ENCODE results near the gene SFXN1.

Gene SFXN1

GRCh38 chr5:175555168-175555785 is 76.9 kb downstream of the SFXN1 start:
- H3K4me1 Mint-ChIP-seq (ENCODE audit: low read depth): peaks cover 4% of the 10 kb centered on the region
- H3K4me3 Mint-ChIP-seq: no peak overlapping the region
- H3K9me3 Mint-ChIP-seq (ENCODE audit: low read depth): no peaks in the 10 kb centered on the region
- H3K27me3 Mint-ChIP-seq: peaks cover 2% of the 10 kb centered on the region
- H3K36me3 Mint-ChIP-seq: no peaks in the 10 kb centered on the region
- H3K27ac Mint-ChIP-seq: no peak overlapping the region

- Mint-ChIP-seq H3K9me3 (ENCODE audit: low read depth) (no peaks in the 10 kb centered on the region), H3K27me3 (peaks cover 2% of the 10 kb centered on the region), H3K4me1 (ENCODE audit: low read depth) (peaks cover 4% of the 10 kb centered on the region), H3K36me3 (no peaks in the 10 kb centered on the region), H3K27ac (no peak overlapping the region), H3K4me3 (no peak overlapping the region)
Measured at GRCh38 chr5:175556794-175557193, 78.4 kb downstream of the SFXN1 start.

- H3K9me3 Mint-ChIP-seq (ENCODE audit: low read depth): no peaks in the 10 kb centered on the region
- H3K27me3 Mint-ChIP-seq: no peaks in the 10 kb centered on the region
- no peak overlapping the region for H3K27ac Mint-ChIP-seq
- peaks cover 4% of the 10 kb centered on the region for H3K4me1 Mint-ChIP-seq (ENCODE audit: low read depth)
- no peaks in the 10 kb centered on the region for H3K36me3 Mint-ChIP-seq
- no peak overlapping the region for H3K4me3 Mint-ChIP-seq
Measured at GRCh38 chr5:175557778-175558177, 79.4 kb downstream of the SFXN1 start.

- no peak overlapping the region for H3K27ac Mint-ChIP-seq
- no peaks in the 10 kb centered on the region for H3K27me3 Mint-ChIP-seq
- H3K4me1 Mint-ChIP-seq (ENCODE audit: low read depth): peaks cover 4% of the 10 kb centered on the region
- H3K36me3 Mint-ChIP-seq: no peaks in the 10 kb centered on the region
- H3K4me3 Mint-ChIP-seq: no peak overlapping the region
- no peaks in the 10 kb centered on the region for H3K9me3 Mint-ChIP-seq (ENCODE audit: low read depth)
Measured at GRCh38 chr5:175558801-175559480, 80.6 kb downstream of the SFXN1 start.

- Mint-ChIP-seq H3K36me3 (no peaks in the 10 kb centered on the region), H3K4me3 (no peak overlapping the region), H3K9me3 (ENCODE audit: low read depth) (no peaks in the 10 kb centered on the region), H3K27ac (peak overlapping the region; percentile 41), H3K27me3 (no peaks in the 10 kb centered on the region), H3K4me1 (ENCODE audit: low read depth) (peaks cover 6% of the 10 kb centered on the region)
Measured at GRCh38 chr5:175560011-175560410, 81.7 kb downstream of the SFXN1 start.

GRCh38 chr5:175561085-175561484 is 82.7 kb downstream of the SFXN1 start:
- no peaks in the 10 kb centered on the region for H3K27me3 Mint-ChIP-seq
- H3K36me3 Mint-ChIP-seq: no peaks in the 10 kb centered on the region
- H3K4me3 Mint-ChIP-seq: no peak overlapping the region
- peaks cover 6% of the 10 kb centered on the region for H3K4me1 Mint-ChIP-seq (ENCODE audit: low read depth)
- no peaks in the 10 kb centered on the region for H3K9me3 Mint-ChIP-seq (ENCODE audit: low read depth)
- no peak overlapping the region for H3K27ac Mint-ChIP-seq

GRCh38 chr5:175564716-175565115 is 86.4 kb downstream of the SFXN1 start:
- H3K36me3 Mint-ChIP-seq: no peaks in the 10 kb centered on the region
- no peaks in the 10 kb centered on the region for H3K9me3 Mint-ChIP-seq (ENCODE audit: low read depth)
- no peak overlapping the region for H3K4me3 Mint-ChIP-seq
- H3K27ac Mint-ChIP-seq: no peak overlapping the region
- H3K4me1 Mint-ChIP-seq (ENCODE audit: low read depth): peaks cover 14% of the 10 kb centered on the region
- no peaks in the 10 kb centered on the region for H3K27me3 Mint-ChIP-seq

GRCh38 chr5:175566697-175567096 is 88.3 kb downstream of the SFXN1 start:
- H3K27me3 Mint-ChIP-seq: no peaks in the 10 kb centered on the region
- H3K4me3 Mint-ChIP-seq: no peak overlapping the region
- H3K36me3 Mint-ChIP-seq: no peaks in the 10 kb centered on the region
- peaks cover 13% of the 10 kb centered on the region for H3K4me1 Mint-ChIP-seq (ENCODE audit: low read depth)
- peak overlapping the region; percentile 70 for H3K27ac Mint-ChIP-seq
- no peaks in the 10 kb centered on the region for H3K9me3 Mint-ChIP-seq (ENCODE audit: low read depth)

- Mint-ChIP-seq H3K36me3 (no peaks in the 10 kb centered on the region), H3K27me3 (no peaks in the 10 kb centered on the region), H3K4me3 (no peak overlapping the region), H3K4me1 (ENCODE audit: low read depth) (peaks cover 14% of the 10 kb centered on the region), H3K27ac (no peak overlapping the region), H3K9me3 (ENCODE audit: low read depth) (no peaks in the 10 kb centered on the region)
Measured at GRCh38 chr5:175567954-175568353, 89.6 kb downstream of the SFXN1 start.

- Mint-ChIP-seq H3K27me3 (peaks cover 3% of the 10 kb centered on the region), H3K9me3 (ENCODE audit: low read depth) (no peaks in the 10 kb centered on the region), H3K27ac (no peak overlapping the region), H3K4me3 (no peak overlapping the region), H3K4me1 (ENCODE audit: low read depth) (peaks cover 22% of the 10 kb centered on the region), H3K36me3 (no peaks in the 10 kb centered on the region)
Measured at GRCh38 chr5:175569701-175570100, 91.3 kb downstream of the SFXN1 start.

GRCh38 chr5:175572886-175573285 is 94.5 kb downstream of the SFXN1 start:
- Mint-ChIP-seq H3K27me3 (peaks cover 4% of the 10 kb centered on the region), H3K4me1 (ENCODE audit: low read depth) (peaks cover 14% of the 10 kb centered on the region), H3K27ac (no peak overlapping the region), H3K9me3 (ENCODE audit: low read depth) (no peaks in the 10 kb centered on the region), H3K36me3 (no peaks in the 10 kb centered on the region), H3K4me3 (no peak overlapping the region)

GRCh38 chr5:175573493-175574269 is 95.3 kb downstream of the SFXN1 start:
- Mint-ChIP-seq H3K27me3 (peaks cover 4% of the 10 kb centered on the region), H3K4me3 (no peak overlapping the region)

GRCh38 chr5:175575301-175575700 is 96.9 kb downstream of the SFXN1 start:
- no peaks in the 10 kb centered on the region for H3K9me3 Mint-ChIP-seq (ENCODE audit: low read depth)
- H3K4me3 Mint-ChIP-seq: no peak overlapping the region
- H3K27ac Mint-ChIP-seq: peak overlapping the region; percentile 54
- H3K27me3 Mint-ChIP-seq: peaks cover 4% of the 10 kb centered on the region
- peaks cover 2% of the 10 kb centered on the region for H3K36me3 Mint-ChIP-seq
- H3K4me1 Mint-ChIP-seq (ENCODE audit: low read depth): peaks cover 20% of the 10 kb centered on the region

More at GRCh38 chr5:175573493-175574269, 95.3 kb downstream of the SFXN1 start:
- Mint-ChIP-seq H3K4me1 (ENCODE audit: low read depth) (peaks cover 10% of the 10 kb centered on the region), H3K36me3 (no peaks in the 10 kb centered on the region), H3K9me3 (ENCODE audit: low read depth) (no peaks in the 10 kb centered on the region), H3K27ac (no peak overlapping the region)

GRCh38 chr5:175576096-175576495 is 97.7 kb downstream of the SFXN1 start:
- H3K4me3 Mint-ChIP-seq: no peak overlapping the region
- H3K27ac Mint-ChIP-seq: no peak overlapping the region
- H3K9me3 Mint-ChIP-seq (ENCODE audit: low read depth): no peaks in the 10 kb centered on the region
- peaks cover 21% of the 10 kb centered on the region for H3K4me1 Mint-ChIP-seq (ENCODE audit: low read depth)
- H3K36me3 Mint-ChIP-seq: peaks cover 2% of the 10 kb centered on the region
- peaks cover 4% of the 10 kb centered on the region for H3K27me3 Mint-ChIP-seq

- Mint-ChIP-seq H3K27ac (no peak overlapping the region), H3K27me3 (peaks cover 4% of the 10 kb centered on the region), H3K4me3 (no peak overlapping the region), H3K36me3 (peaks cover 2% of the 10 kb centered on the region), H3K9me3 (ENCODE audit: low read depth) (no peaks in the 10 kb centered on the region), H3K4me1 (ENCODE audit: low read depth) (peaks cover 21% of the 10 kb centered on the region)
Measured at GRCh38 chr5:175576591-175576990, 98.2 kb downstream of the SFXN1 start.
